Right atrium auricular region (tissue), 2 donors: ENCODE data around the gene THTPA. TPM values are rescaled to one million over a fixed set of nuclear protein-coding genes. Genes with fewer than 3 reads are reported as not detected.

Experiments used
- DNase-seq: peaks from one replicate; pipeline ENCODE4 v3.0.0-alpha.2; 2019; ENCODE audit warnings: low spot score
- H3K27ac ChIP-seq, 2 donors: fragments of 200-600 bp; sonication (generic); 1 replicate in 1 of 2; 2 replicates in 1 of 2; pipeline ENCODE4 v1.5.1; 2016 to 2019
- H3K27me3 ChIP-seq, 2 donors: fragments of 200-600 bp; sonication (generic); one replicate each; pipeline versions ENCODE4 v1.5.1 to v1.6.0; 2017 to 2019
- H3K36me3 ChIP-seq: fragments of 200-600 bp; sonication (generic); one replicate; pipeline ENCODE4 v1.5.1; 2016
- H3K4me1 ChIP-seq, 2 donors: fragments of 200-600 bp; sonication (generic); one replicate each; pipeline versions ENCODE4 v1.5.1 to v1.6.0; 2017 to 2019
- H3K4me3 ChIP-seq, 2 donors: fragments of 200-600 bp; sonication (generic); 1 replicate in 1 of 2; 2 replicates in 1 of 2; pipeline ENCODE4 v1.5.1; 2017 to 2019; ENCODE audit warnings: mild to moderate bottlenecking in 1 of 2, moderate library complexity in 1 of 2
- H3K9me3 ChIP-seq, 2 donors: fragments of 200-600 bp; sonication (generic); one replicate each; pipeline ENCODE4 v1.5.1; 2019
- CTCF ChIP-seq, 2 donors: fragments of 200-600 bp; sonication (generic); IDR thresholded peaks; one replicate each; pipeline ENCODE4 v1.5.1; 2019; ENCODE audit warnings: antibody characterized with exemption in 2 of 2
- total RNA-seq, 2 donors: library from RNA; depleted of rRNA; stranded (reverse); fragments of >200 nt; gene quantifications; one replicate each; pipeline ENCODE4 v1.1.0, GENCODE V29; 2016

THTPA gene
- total RNA-seq: 10 to 100 TPM; 22.6 to 27.3 TPM

- no peak for TF ChIP-seq CTCF (IDR thresholded peaks at IDR 0.05)
- peaks cover 10% of the 10 kb centered on the region for H3K36me3 ChIP-seq
- H3K27me3 ChIP-seq: no peaks in the 10 kb centered on the region
- peak within 1 kb of the TSS; percentile 96 to 98 for H3K27ac ChIP-seq
- peak; percentile 97 for DNase-seq
- peak within 1 kb of the TSS; percentile 73 to 82 for H3K4me3 ChIP-seq
- H3K9me3 ChIP-seq: no peaks in the 10 kb centered on the region
- H3K4me1 ChIP-seq: peaks cover 0 to 26% of the 10 kb centered on the region in 2 donors
Observed at GRCh38 chr14:23555882-23556699, at the start of gene THTPA. TSS of gene THTPA (plus strand) at chr14:23556271. CDS start at chr14:23556758, 487 bp downstream.

GRCh38 chr14:23512156-23512555 lies 43.9 kb upstream of the THTPA start:
- no peak for TF ChIP-seq CTCF (IDR thresholded peaks at IDR 0.05)
- DNase-seq: no peak
- Histone ChIP-seq H3K27ac (no peak overlapping the region), H3K27me3 (no peaks in the 10 kb centered on the region), H3K4me1 (no peaks in the 10 kb centered on the region), H3K4me3 (no peak overlapping the region), H3K36me3 (no peaks in the 10 kb centered on the region), H3K9me3 (no peaks in the 10 kb centered on the region)

GRCh38 chr14:23513005-23513817 lies 42.9 kb upstream of the THTPA start:
- Histone ChIP-seq H3K4me1 (no peaks in the 10 kb centered on the region), H3K9me3 (no peaks in the 10 kb centered on the region), H3K27me3 (no peaks in the 10 kb centered on the region), H3K36me3 (no peaks in the 10 kb centered on the region), H3K27ac (no peak overlapping the region), H3K4me3 (no peak overlapping the region)
- TF ChIP-seq CTCF (IDR thresholded peaks at IDR 0.05): no peak
- DNase-seq: no peak

- Histone ChIP-seq H3K36me3 (no peaks in the 10 kb centered on the region), H3K4me3 (no peak overlapping the region), H3K27ac (no peak overlapping the region), H3K9me3 (no peaks in the 10 kb centered on the region), H3K4me1 (no peaks in the 10 kb centered on the region), H3K27me3 (no peaks in the 10 kb centered on the region)
- DNase-seq: no peak
- no peak for TF ChIP-seq CTCF (IDR thresholded peaks at IDR 0.05)
Observed at GRCh38 chr14:23513818-23514643, 42.0 kb upstream of the THTPA start.

GRCh38 chr14:23514644-23514957 lies 41.5 kb upstream of the THTPA start:
- Histone ChIP-seq H3K9me3 (no peaks in the 10 kb centered on the region), H3K27ac (no peak overlapping the region), H3K27me3 (no peaks in the 10 kb centered on the region), H3K36me3 (no peaks in the 10 kb centered on the region), H3K4me1 (no peaks in the 10 kb centered on the region), H3K4me3 (no peak overlapping the region)
- no peak for DNase-seq
- no peak for TF ChIP-seq CTCF (IDR thresholded peaks at IDR 0.05)
